ENCODE measurements around the gene C19orf44. TPM values are rescaled to one million over a fixed set of nuclear protein-coding genes. Genes with fewer than 3 reads are reported as not detected.
A peak's percentile ranks its signal among the peaks of the same experiment; 100 is the strongest.

C19orf44 gene
- polyA plus RNA-seq, 2 of the 4 experiments (the other 2 are of a cell fraction) = 2.9 to 3.0 TPM

GRCh38 chr19:16532440-16533234 is 36.4 kb downstream of the C19orf44 start (continued):
- TF ChIP-seq, protein P1, sequence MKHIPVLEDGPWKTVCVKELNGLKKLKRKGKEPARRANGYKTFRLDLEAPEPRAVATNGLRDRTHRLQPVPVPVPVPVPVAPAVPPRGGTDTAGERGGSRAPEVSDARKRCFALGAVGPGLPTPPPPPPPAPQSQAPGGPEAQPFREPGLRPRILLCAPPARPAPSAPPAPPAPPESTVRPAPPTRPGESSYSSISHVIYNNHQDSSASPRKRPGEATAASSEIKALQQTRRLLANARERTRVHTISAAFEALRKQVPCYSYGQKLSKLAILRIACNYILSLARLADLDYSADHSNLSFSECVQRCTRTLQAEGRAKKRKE (CRISPR knock-in tag; IDR thresholded peaks at IDR 0.05; ENCODE audit: low read depth) = no peak

DNA sequence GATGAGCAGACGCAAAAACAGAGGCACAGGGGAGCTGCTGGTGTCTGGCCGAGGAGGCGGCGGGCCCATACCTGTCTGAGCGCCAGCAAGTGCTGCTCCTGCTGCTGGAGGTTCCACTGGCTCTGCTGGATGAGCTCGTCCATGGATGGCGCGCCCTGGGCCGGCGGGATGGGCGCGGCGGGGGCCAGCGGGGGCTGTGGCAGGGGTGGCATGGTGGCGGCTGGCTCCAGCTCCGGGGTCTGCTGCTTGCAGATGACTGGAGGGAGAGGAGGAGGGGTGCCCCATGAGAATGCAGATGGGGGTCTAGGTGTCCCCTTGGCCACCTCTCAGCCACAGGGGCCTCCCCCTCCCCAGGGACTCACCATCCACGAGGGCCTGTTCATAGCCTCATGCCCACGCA is 39.2 kb downstream of the C19orf44 start:
- FAIRE-seq (no peak), DNase-seq (ENCODE audit: low read depth in 1 of 2, low spot score in 1 of 2) (no peak), ATAC-seq (no peak)
- CTCF ChIA-PET = interaction anchor here (0.6 to 0.7 kb wide), 2 partner anchors 44 to 279 kb away, joined by 3 read pairs; no protein-coding TSS in a partner anchor
- H3K4me3 ChIP-seq = no peak overlapping the region
- no peaks in the 10 kb centered on the region for H3K9me3 ChIP-seq
- TF ChIP-seq HES2 (IDR thresholded peaks at IDR 0.05) (no peak), SMC3 (IDR thresholded peaks at IDR 0.05) (no peak), CEBPB (IDR thresholded peaks at IDR 0.05) (no peak), ZFP36 (IDR thresholded peaks at IDR 0.05; ENCODE audit: borderline replicate concordance, partially characterized antibody) (no peak), BHLHE40 (IDR thresholded peaks at IDR 0.05; ENCODE audit: low read depth, low read length) (no peak)
- TF ChIP-seq, protein P2, sequence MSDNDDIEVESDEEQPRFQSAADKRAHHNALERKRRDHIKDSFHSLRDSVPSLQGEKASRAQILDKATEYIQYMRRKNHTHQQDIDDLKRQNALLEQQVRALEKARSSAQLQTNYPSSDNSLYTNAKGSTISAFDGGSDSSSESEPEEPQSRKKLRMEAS (IDR thresholded peaks at IDR 0.05) = no peak
- H3K4me1 ChIP-seq = no peaks in the 10 kb centered on the region
- 90% methylated on average over 10 of the region's 18 CpGs for WGBS (ENCODE audit: missing lambda C conversion rate)
- H3K4me2 ChIP-seq = no peak overlapping the region
- POLR2A ChIA-PET = interaction anchor here (0.6 kb wide), 1 partner anchor 35 kb away, joined by 3 read pairs; no protein-coding TSS in a partner anchor
- no peak overlapping the region for H3K27ac ChIP-seq

DNA sequence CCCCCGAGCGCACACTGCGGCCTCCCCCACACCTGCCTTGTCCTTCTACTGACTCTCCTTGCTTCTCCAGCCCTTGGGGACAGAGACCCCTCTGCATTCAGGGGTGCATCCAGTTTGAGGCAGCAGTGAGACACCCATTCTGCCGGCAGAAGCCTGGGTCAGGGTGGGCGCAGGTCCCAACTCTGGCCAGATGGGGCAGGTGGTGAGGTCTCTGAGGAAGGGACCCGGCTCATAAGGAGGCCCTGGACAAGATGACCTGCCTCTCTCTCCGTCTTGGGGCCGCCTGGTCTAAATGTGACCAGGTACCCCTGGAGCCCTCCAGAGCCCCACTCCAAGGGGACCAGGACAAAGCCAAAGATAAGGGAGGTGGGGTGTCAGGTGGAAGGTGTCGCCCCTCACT is 39.9 kb downstream of the C19orf44 start:
- Histone ChIP-seq H3K4me2 (no peak overlapping the region), H3K9me3 (no peaks in the 10 kb centered on the region), H3K27ac (no peak overlapping the region), H3K4me3 (no peak overlapping the region), H3K4me1 (peaks cover 7% of the 10 kb centered on the region)
- TF ChIP-seq HDAC2 (IDR thresholded peaks at IDR 0.05) = no peak
- TF ChIP-seq MAZ (IDR thresholded peaks at IDR 0.05; ENCODE audit: borderline replicate concordance, low read depth, low read length) = no peak
- TF ChIP-seq ZC3H11A (IDR thresholded peaks at IDR 0.05) = no peak
- no peak for TF ChIP-seq FOXS1 (CRISPR knock-in tag; IDR thresholded peaks at IDR 0.05)
- no peak for TF ChIP-seq BHLHE40 (IDR thresholded peaks at IDR 0.05; ENCODE audit: low read depth, low read length)
- no peak for TF ChIP-seq NPAS2 (CRISPR knock-in tag; IDR thresholded peaks at IDR 0.05; ENCODE audit: borderline replicate concordance)
- 88% methylated on average over 6 of the region's 9 CpGs for WGBS (ENCODE audit: missing lambda C conversion rate)
- DNase-seq (ENCODE audit: low read depth in 1 of 2, low spot score in 1 of 2) (no peak), ATAC-seq (peak; percentile 46; a peak in 4 of 6 replicates), FAIRE-seq (no peak)
- CTCF ChIA-PET = interaction anchor here (0.8 kb wide), 1 partner anchor 30 kb away, joined by 3 read pairs; no protein-coding TSS in a partner anchor
- POLR2A ChIA-PET = no interaction called here

DNA sequence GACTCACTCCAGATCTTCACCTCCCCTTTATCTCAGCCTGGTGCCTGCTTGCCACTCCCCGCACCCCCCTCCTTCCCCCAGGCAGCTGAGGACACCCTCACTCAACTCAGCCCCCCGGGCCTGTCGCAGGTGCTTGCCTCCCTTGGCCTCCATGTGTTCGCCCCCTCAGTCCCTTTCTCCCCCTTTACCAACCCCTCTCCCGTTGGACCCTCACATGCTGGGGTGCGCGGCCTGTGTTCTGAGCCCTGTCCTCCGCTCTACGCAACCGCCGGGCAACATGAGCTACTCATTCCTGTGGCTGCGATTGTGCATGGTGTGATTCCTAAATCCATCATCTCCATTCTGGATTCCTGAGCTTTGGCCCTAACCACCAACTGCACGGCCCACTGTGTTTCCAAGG is 40.9 kb downstream of the C19orf44 start:
- no peak overlapping the region for H3K27ac ChIP-seq
- over 99% methylated on average over 13 of the region's 13 CpGs for WGBS (ENCODE audit: missing lambda C conversion rate)
- ChIA-PET CTCF (interaction anchor here (0.8 to 1.5 kb wide), 2 partner anchors 11 to 31 kb away, joined by 3 to 5 read pairs; no protein-coding TSS in a partner anchor), POLR2A (no interaction called here)
- FAIRE-seq (no peak), DNase-seq (ENCODE audit: low read depth in 1 of 2, low spot score in 1 of 2) (no peak), ATAC-seq (no peak)
- peaks cover 7% of the 10 kb centered on the region for H3K4me1 ChIP-seq
- H3K9me3 ChIP-seq = no peaks in the 10 kb centered on the region
- H3K4me2 ChIP-seq = no peak overlapping the region
- TF ChIP-seq CEBPB (IDR thresholded peaks at IDR 0.05) (no peak), JUN (IDR thresholded peaks at IDR 0.05) (no peak), SMC3 (IDR thresholded peaks at IDR 0.05) (no peak), POLR2A (IDR thresholded peaks at IDR 0.05; ENCODE audit: low read length) (no peak), KDM5A (IDR thresholded peaks at IDR 0.05) (no peak), PHF8 (IDR thresholded peaks at IDR 0.05; ENCODE audit: borderline replicate concordance, low read depth) (no peak), HOXA7 (CRISPR knock-in tag; IDR thresholded peaks at IDR 0.05) (no peak), RNF2 (IDR thresholded peaks at IDR 0.05; ENCODE audit: borderline replicate concordance, low read depth) (no peak), HEYL (CRISPR knock-in tag; IDR thresholded peaks at IDR 0.05) (no peak), CTCF (IDR thresholded peaks at IDR 0.05) (no peak), TFCP2L1 (CRISPR knock-in tag; IDR thresholded peaks at IDR 0.05) (no peak), JUNB (IDR thresholded peaks at IDR 0.05) (no peak), HOXB13 (CRISPR knock-in tag; IDR thresholded peaks at IDR 0.05; ENCODE audit: low read depth) (no peak), EHMT2 (IDR thresholded peaks at IDR 0.05; ENCODE audit: low read depth) (no peak), HDAC2 (IDR thresholded peaks at IDR 0.05) (no peak), POLR2AphosphoS2 (conservative IDR thresholded peaks at IDR 0.05; ENCODE audit: low read length) (no peak), ZNF302 (CRISPR knock-in tag; IDR thresholded peaks at IDR 0.05) (no peak)
- H3K4me3 ChIP-seq = no peak overlapping the region

Data from A549 (cell line).